HG03196 (cell line): ENCODE measurements around the gene MAPRE2.

ENCODE experiments used
- ATAC-seq: cut with Tn5 transposase; IDR thresholded peaks from one replicate; pipeline ENCODE4 v1.9.1; 2021; ENCODE audit not compliant: unreplicated experiment

Gene MAPRE2

GRCh38 chr18:35061336-35061735 lies 20.1 kb downstream of the MAPRE2 start:
- ATAC-seq: no peak

GRCh38 chr18:35061804-35062203 lies 20.6 kb downstream of the MAPRE2 start:
- ATAC-seq: no peak

- no peak for ATAC-seq
Measured at GRCh38 chr18:35062408-35062807, 21.2 kb downstream of the MAPRE2 start.

- ATAC-seq: no peak
Measured at GRCh38 chr18:35063875-35064690, 22.9 kb downstream of the MAPRE2 start.

- no peak for ATAC-seq
Measured at GRCh38 chr18:35067454-35067853, 26.2 kb downstream of the MAPRE2 start.

GRCh38 chr18:35071819-35072247 lies 30.6 kb downstream of the MAPRE2 start:
- ATAC-seq: peak; percentile 45

- no peak for ATAC-seq
Measured at GRCh38 chr18:35072616-35073015, 31.4 kb downstream of the MAPRE2 start.

GRCh38 chr18:35073186-35074105 lies 32.2 kb downstream of the MAPRE2 start:
- no peak for ATAC-seq

- no peak for ATAC-seq
Measured at GRCh38 chr18:35074581-35074980, 33.4 kb downstream of the MAPRE2 start.

GRCh38 chr18:35075132-35075531 lies 33.9 kb downstream of the MAPRE2 start:
- no peak for ATAC-seq

- ATAC-seq: no peak
Measured at GRCh38 chr18:35076135-35076924, 35.1 kb downstream of the MAPRE2 start.

GRCh38 chr18:35077937-35078336 lies 36.7 kb downstream of the MAPRE2 start:
- no peak for ATAC-seq

- ATAC-seq: no peak
Measured at GRCh38 chr18:35080058-35080457, 38.8 kb downstream of the MAPRE2 start.

GRCh38 chr18:35083174-35083712 lies 42.0 kb downstream of the MAPRE2 start:
- ATAC-seq: no peak

- ATAC-seq: no peak
Measured at GRCh38 chr18:35084494-35085449, 43.6 kb downstream of the MAPRE2 start.

- no peak for ATAC-seq
Measured at GRCh38 chr18:35085450-35086380, 44.5 kb downstream of the MAPRE2 start.

GRCh38 chr18:35086704-35087103 lies 45.5 kb downstream of the MAPRE2 start:
- ATAC-seq: no peak

GRCh38 chr18:35087726-35088125 lies 46.5 kb downstream of the MAPRE2 start:
- ATAC-seq: no peak

GRCh38 chr18:35088921-35089320 lies 47.7 kb downstream of the MAPRE2 start:
- no peak for ATAC-seq
